GF-D8 (cell line): ENCODE measurements around the gene LINC01488.

Experiments
- DNase-seq: peaks from one replicate; lab custom pipeline; 2025; lab: John Stamatoyannopoulos, UW

LINC01488 gene

GRCh38 chr11:69492201-69492991 is 10.9 kb downstream of the LINC01488 start:
- no peak for DNase-seq

GRCh38 chr11:69493931-69494821 is 12.7 kb downstream of the LINC01488 start:
- DNase-seq = no peak

GRCh38 chr11:69494851-69495250 is 13.4 kb downstream of the LINC01488 start:
- no peak for DNase-seq

- no peak for DNase-seq
These were observed 14.2 kb downstream of the LINC01488 start for GRCh38 chr11:69495441-69496201.

- no peak for DNase-seq
These were observed 14.7 kb downstream of the LINC01488 start for GRCh38 chr11:69496202-69496557.

- DNase-seq = no peak
These were observed 15.3 kb downstream of the LINC01488 start for GRCh38 chr11:69496631-69497220.

GRCh38 chr11:69497221-69497787 is 15.8 kb downstream of the LINC01488 start:
- no peak for DNase-seq

- no peak for DNase-seq
These were observed 17.2 kb downstream of the LINC01488 start for GRCh38 chr11:69498614-69499175.

- no peak for DNase-seq
These were observed 17.9 kb downstream of the LINC01488 start for GRCh38 chr11:69499186-69499917.

GRCh38 chr11:69499918-69500284 is 18.4 kb downstream of the LINC01488 start:
- no peak for DNase-seq

- DNase-seq = no peak
These were observed 19.0 kb downstream of the LINC01488 start for GRCh38 chr11:69500285-69501120.

GRCh38 chr11:69501121-69501489 is 19.6 kb downstream of the LINC01488 start:
- no peak for DNase-seq

- no peak for DNase-seq
These were observed 20.7 kb downstream of the LINC01488 start for GRCh38 chr11:69501891-69502860.

- DNase-seq = no peak
These were observed 22.7 kb downstream of the LINC01488 start for GRCh38 chr11:69504127-69504526.

GRCh38 chr11:69504576-69505335 is 23.3 kb downstream of the LINC01488 start:
- no peak for DNase-seq

- no peak for DNase-seq
These were observed 27.5 kb downstream of the LINC01488 start for GRCh38 chr11:69508974-69509373.

GRCh38 chr11:69509381-69509780 is 27.9 kb downstream of the LINC01488 start:
- DNase-seq = no peak

- DNase-seq = no peak
These were observed 28.5 kb downstream of the LINC01488 start for GRCh38 chr11:69509846-69510390.
